ENCODE results near the gene DHX34.

GRCh38 chr19:47323409-47323808 is 25.7 kb upstream of the DHX34 start:
- no peak for TF ChIP-seq CTCF (conservative IDR thresholded peaks at IDR 0.05 in 1 of 2, IDR thresholded peaks at IDR 0.05 in 1 of 2; ENCODE audit: low read depth in 1 of 2, low read length in 2 of 2)
- TF ChIP-seq EZH2 (IDR thresholded peaks at IDR 0.05; ENCODE audit: low read length, missing control alignments) = no peak

Measured in fibroblast of lung (primary cell).